GM12878 (cell line): ENCODE measurements around the gene ALG6. TPM values are rescaled to one million over a fixed set of nuclear protein-coding genes. Genes with fewer than 3 reads are reported as not detected.

Experiments
- ATAC-seq: fragments of 200-7000 bp; cut with Tn5 transposase; 3 replicates; pipeline ENCODE4 v1.9.1; 2020; ENCODE audit warnings: mild to moderate bottlenecking, moderate library complexity
- BruUV-seq: library from RNA; stranded (reverse); fragments of 400-500 nt; replicated peaks from 2 replicates; lab custom pipeline; 2021; lab: Mats Ljungman, UMichigan
- CTCF ChIA-PET: fragments of 300-600 bp; sonication (Branson Sonifier 250); formaldehyde crosslinking; extraction: SDS; loops from one replicate; lab custom pipeline; 2021; ENCODE audit warnings: inconsistent platforms; lab: Yijun Ruan, JAX
- POLR2A ChIA-PET: fragments of 350-600 bp; formaldehyde crosslinking; extraction: SDS; loops from one replicate; lab custom pipeline; 2021; ENCODE audit warnings: inconsistent platforms; lab: Charles Lee
- RAD21 ChIA-PET: fragments of 300-600 bp; sonication (Branson Sonifier 250); formaldehyde crosslinking; loops from one replicate; lab custom pipeline; 2023; ENCODE audit warnings: antibody characterized with exemption; ENCODE audit not compliant: unreplicated experiment; lab: Charles Lee
- SMC1A ChIA-PET: fragments of 300-600 bp; sonication (Branson Sonifier 250); formaldehyde crosslinking; loops from one replicate; lab custom pipeline; 2023; ENCODE audit not compliant: unreplicated experiment, uncharacterized antibody; lab: Charles Lee
- DNase-seq: peaks from one replicate; pipeline ENCODE4 v3.0.0-alpha.2; 2011; ENCODE audit warnings: low read depth, low spot score
- FAIRE-seq: peaks from 3 replicates; lab custom pipeline; 2011; peaks lifted over from hg19 to GRCh38; lab: Jason Lieb, UNC
- H2AFZ ChIP-seq: 2 replicates; pipeline ENCODE4 v1.6.0; 2011; ENCODE audit warnings: low read depth, low read length, control low read depth; ENCODE audit not compliant: control insufficient read depth
- H3K27ac ChIP-seq: 2 replicates; pipeline ENCODE4 v1.5.1; 2011; ENCODE audit warnings: control low read depth; ENCODE audit not compliant: control insufficient read depth, insufficient read depth
- H3K27me3 ChIP-seq, 2 experiments: replicated peaks in 1 of 2; 2 replicates each; pipeline versions ENCODE4 v1.6.0 to v1.6.1; 2011; ENCODE audit warnings: low read length in 1 of 2; ENCODE audit not compliant: control insufficient read depth in 2 of 2, insufficient read depth in 2 of 2
- H3K36me3 ChIP-seq, 2 experiments: 2 replicates each; pipeline ENCODE4 v1.5.1; 2011; ENCODE audit warnings: low read length in 1 of 2; ENCODE audit not compliant: control insufficient read depth in 2 of 2, insufficient read depth in 2 of 2
- H3K4me1 ChIP-seq: 2 replicates; pipeline ENCODE4 v1.6.1; 2011; ENCODE audit warnings: mild to moderate bottlenecking, low read length, moderate library complexity, mixed read lengths; ENCODE audit not compliant: control insufficient read depth, insufficient read depth
- H3K4me2 ChIP-seq: 2 replicates; pipeline ENCODE4 v1.6.0; 2011; ENCODE audit warnings: control low read depth; ENCODE audit not compliant: control insufficient read depth, insufficient read depth
- H3K4me3 ChIP-seq: fragments of 200-600 bp; sonication (generic); 2 replicates; pipeline ENCODE4 v1.5.1; 2016
- H3K79me2 ChIP-seq: 2 replicates; pipeline ENCODE4 v1.6.0; 2011; ENCODE audit warnings: low read length; ENCODE audit not compliant: control insufficient read depth, insufficient read depth
- H3K9ac ChIP-seq: 2 replicates; pipeline ENCODE4 v1.8.0; 2011; ENCODE audit warnings: low read length, control low read depth, mixed read lengths; ENCODE audit not compliant: control insufficient read depth, insufficient read depth
- H3K9me3 ChIP-seq: replicated peaks from 3 replicates; pipeline ENCODE4 v1.5.1; 2011; ENCODE audit warnings: mild to moderate bottlenecking, low read length; ENCODE audit not compliant: control insufficient read depth, insufficient read depth
- H4K20me1 ChIP-seq: 2 replicates; pipeline ENCODE4 v1.6.0; 2011; ENCODE audit not compliant: control insufficient read depth, insufficient read depth
- ATF7 ChIP-seq: fragments of 450-650 bp; IDR thresholded peaks from 2 replicates; pipeline ENCODE4 v1.6.1; 2016; ENCODE audit warnings: low read depth, mild to moderate bottlenecking
- EGR1 ChIP-seq, 2 experiments: IDR thresholded peaks; 1 replicate in 1 of 2; 2 replicates in 1 of 2; pipeline ENCODE4 v1.6.1; 2011 to 2012; ENCODE audit warnings: low read depth in 2 of 2, low read length in 2 of 2, borderline replicate concordance in 1 of 2, mild to moderate bottlenecking in 1 of 2, moderate library complexity in 1 of 2
- FOXM1 ChIP-seq: IDR thresholded peaks from 2 replicates; pipeline ENCODE4 v1.6.1; 2012; ENCODE audit warnings: low read depth, mild to moderate bottlenecking, inconsistent platforms, low read length, moderate library complexity
- MTA2 ChIP-seq: fragments of 450-650 bp; IDR thresholded peaks from 2 replicates; pipeline ENCODE4 v1.6.1; 2016; ENCODE audit warnings: low read depth, mild to moderate bottlenecking, moderate library complexity
- MTA3 ChIP-seq: IDR thresholded peaks from 2 replicates; pipeline ENCODE4 v1.6.1; 2012; ENCODE audit warnings: low read length, inconsistent platforms, borderline replicate concordance
- MXI1 ChIP-seq: fragments of 150-350 bp; IDR thresholded peaks from 2 replicates; pipeline ENCODE4 v1.6.1; 2011; ENCODE audit warnings: low read depth, mild to moderate bottlenecking, inconsistent platforms, low read length, improper control_type of control experiment
- NFIC ChIP-seq: IDR thresholded peaks from 2 replicates; pipeline ENCODE4 v1.6.1; 2012; ENCODE audit warnings: low read depth, mild to moderate bottlenecking, inconsistent platforms, low read length, moderate library complexity
- PAX5 ChIP-seq: IDR thresholded peaks from 2 replicates; pipeline ENCODE4 v1.6.1; 2011; ENCODE audit warnings: low read depth, low read length, borderline replicate concordance
- POLR2AphosphoS2 ChIP-seq: IDR thresholded peaks from 2 replicates; pipeline ENCODE4 v1.6.1; 2011; ENCODE audit warnings: low read depth, mild to moderate bottlenecking, low read length, improper control_type of control experiment, moderate library complexity
- SMARCA5 ChIP-seq: fragments of 450-650 bp; IDR thresholded peaks from 2 replicates; pipeline ENCODE4 v1.6.1; 2017; ENCODE audit warnings: mild to moderate bottlenecking
- ZNF622 ChIP-seq: fragments of 450-650 bp; IDR thresholded peaks from 2 replicates; pipeline ENCODE4 v1.6.1; 2017; ENCODE audit warnings: mild to moderate bottlenecking, inconsistent platforms
- WGBS: methylation state at CpG from one replicate; pipeline ENCODE4 v1.1.6; 2016; ENCODE audit warnings: low lambda C conversion rate; ENCODE audit not compliant: insufficient replicate concordance, insufficient coverage; ENCODE audit errors: missing lambda C conversion rate; 5-methylcytosine and 5-hydroxymethylcytosine counted together
- in situ Hi-C: fragments of 300-500 bp; cut with MboI; formaldehyde crosslinking; loops from 9 replicates; pipeline ENCODE4 v1.14.3; 2018; ENCODE audit warnings: mixed read lengths
- intact Hi-C: fragments of 100-400 bp; cut with micrococcal nuclease; formaldehyde crosslinking; loops from one replicate; pipeline ENCODE4 v1.14.2; 2022; ENCODE audit not compliant: unreplicated experiment
- polyA plus RNA-seq, 11 experiments: library from polyadenylated mRNA; depleted of rRNA in 4 of 11; unstranded in 6 of 11; stranded (reverse) in 5 of 11; fragments of >200 nt; fragmentation: Nextera tagmentation in 4 of 11; fragmentation: Illumina TruSeq in 1 of 11; extraction: Ambion mirVana in 4 of 11; extraction: Trizol in 1 of 11; gene quantifications; 1 replicate in 1 of 11; 2 replicates in 10 of 11; pipeline versions ENCODE4 v1.2.1 to v1.2.3, GENCODE V29; 2011 to 2016; ENCODE audit warnings: inconsistent platforms in 2 of 11, missing spikeins in 2 of 11, low read depth in 1 of 11
- total RNA-seq, 4 experiments: library from RNA; depleted of rRNA in 3 of 4; stranded (reverse); fragments of >200 nt in 3 of 4; fragmentation: Illumina TruSeq in 1 of 4; extraction: Trizol in 1 of 4; gene quantifications; 2 replicates each; pipeline versions ENCODE4 v1.2.1 to v1.2.3, GENCODE V29; 2013 to 2021
- TF ChIP-seq, protein P1 (sequence below): IDR thresholded peaks from 2 replicates; pipeline ENCODE4 v1.6.1; 2012; ENCODE audit warnings: low read depth, low read length, improper control_type of control experiment
- TF ChIP-seq, protein P2 (sequence below): fragments of 450-650 bp; IDR thresholded peaks from 2 replicates; pipeline ENCODE4 v1.6.1; 2017; ENCODE audit warnings: mild to moderate bottlenecking
- TF ChIP-seq, protein P3 (sequence below): IDR thresholded peaks from 2 replicates; pipeline ENCODE4 v1.6.1; 2011; ENCODE audit warnings: borderline replicate concordance, low read depth, mild to moderate bottlenecking, moderate library complexity, mixed read lengths, low read length; ENCODE audit not compliant: insufficient read depth; ENCODE audit errors: extremely low read length

ALG6 gene
- total and polyA plus RNA-seq, 10 of the 15 experiments (the other 5 are each of a cell fraction or from before 2014, with no cell fraction given): 13.8 to 28.5 (median 17.1) TPM

DNA sequence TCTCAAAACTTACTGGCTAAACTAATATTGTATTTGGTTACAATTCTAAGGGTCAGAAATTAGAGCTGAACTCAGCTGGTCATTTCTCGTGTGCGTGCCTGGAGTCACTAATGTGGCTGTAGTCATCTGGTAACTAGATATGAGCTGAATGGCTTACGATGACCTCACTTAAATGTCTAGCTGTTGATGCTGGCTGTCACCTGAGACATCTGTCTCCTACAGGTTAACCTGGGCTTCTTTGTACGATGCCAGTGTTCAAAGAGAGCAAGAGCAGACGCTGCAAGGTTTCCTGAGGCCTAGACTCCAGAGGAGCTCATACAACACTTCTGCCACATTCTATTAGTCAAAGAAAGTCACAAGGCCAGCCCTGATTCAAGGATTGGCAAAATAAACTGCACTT lies 17.1 kb upstream of the ALG6 start:
- TF ChIP-seq POLR2AphosphoS2 (no peak), ZNF622 (no peak), EGR1 (IDR thresholded peaks at IDR 0.05; ENCODE audit: borderline replicate concordance in 1 of 2, low read depth in 2 of 2, low read length in 2 of 2) (no peak), PAX5 (no peak), ATF7 (no peak), NFIC (no peak), FOXM1 (no peak), SMARCA5 (no peak), MTA2 (no peak), MTA3 (no peak), MXI1 (no peak)
- TF ChIP-seq, protein P1, sequence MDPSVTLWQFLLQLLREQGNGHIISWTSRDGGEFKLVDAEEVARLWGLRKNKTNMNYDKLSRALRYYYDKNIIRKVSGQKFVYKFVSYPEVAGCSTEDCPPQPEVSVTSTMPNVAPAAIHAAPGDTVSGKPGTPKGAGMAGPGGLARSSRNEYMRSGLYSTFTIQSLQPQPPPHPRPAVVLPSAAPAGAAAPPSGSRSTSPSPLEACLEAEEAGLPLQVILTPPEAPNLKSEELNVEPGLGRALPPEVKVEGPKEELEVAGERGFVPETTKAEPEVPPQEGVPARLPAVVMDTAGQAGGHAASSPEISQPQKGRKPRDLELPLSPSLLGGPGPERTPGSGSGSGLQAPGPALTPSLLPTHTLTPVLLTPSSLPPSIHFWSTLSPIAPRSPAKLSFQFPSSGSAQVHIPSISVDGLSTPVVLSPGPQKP: no peak
- TF ChIP-seq, protein P2, sequence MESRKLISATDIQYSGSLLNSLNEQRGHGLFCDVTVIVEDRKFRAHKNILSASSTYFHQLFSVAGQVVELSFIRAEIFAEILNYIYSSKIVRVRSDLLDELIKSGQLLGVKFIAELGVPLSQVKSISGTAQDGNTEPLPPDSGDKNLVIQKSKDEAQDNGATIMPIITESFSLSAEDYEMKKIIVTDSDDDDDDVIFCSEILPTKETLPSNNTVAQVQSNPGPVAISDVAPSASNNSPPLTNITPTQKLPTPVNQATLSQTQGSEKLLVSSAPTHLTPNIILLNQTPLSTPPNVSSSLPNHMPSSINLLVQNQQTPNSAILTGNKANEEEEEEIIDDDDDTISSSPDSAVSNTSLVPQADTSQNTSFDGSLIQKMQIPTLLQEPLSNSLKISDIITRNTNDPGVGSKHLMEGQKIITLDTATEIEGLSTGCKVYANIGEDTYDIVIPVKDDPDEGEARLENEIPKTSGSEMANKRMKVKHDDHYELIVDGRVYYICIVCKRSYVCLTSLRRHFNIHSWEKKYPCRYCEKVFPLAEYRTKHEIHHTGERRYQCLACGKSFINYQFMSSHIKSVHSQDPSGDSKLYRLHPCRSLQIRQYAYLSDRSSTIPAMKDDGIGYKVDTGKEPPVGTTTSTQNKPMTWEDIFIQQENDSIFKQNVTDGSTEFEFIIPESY: no peak
- TF ChIP-seq, protein P3, sequence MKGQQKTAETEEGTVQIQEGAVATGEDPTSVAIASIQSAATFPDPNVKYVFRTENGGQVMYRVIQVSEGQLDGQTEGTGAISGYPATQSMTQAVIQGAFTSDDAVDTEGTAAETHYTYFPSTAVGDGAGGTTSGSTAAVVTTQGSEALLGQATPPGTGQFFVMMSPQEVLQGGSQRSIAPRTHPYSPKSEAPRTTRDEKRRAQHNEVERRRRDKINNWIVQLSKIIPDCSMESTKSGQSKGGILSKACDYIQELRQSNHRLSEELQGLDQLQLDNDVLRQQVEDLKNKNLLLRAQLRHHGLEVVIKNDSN: no peak
- in situ Hi-C loops: no loop called here
- no peaks in the 10 kb centered on the region for H3K79me2 ChIP-seq

More for the DNA sequence above, 17.1 kb upstream of the ALG6 start:
- ChIA-PET CTCF (interaction anchor here (1.2 to 2.1 kb wide), 2 partner anchors 10 to 15 kb away, joined by 4 to 5 read pairs; no protein-coding TSS in a partner anchor), RAD21 (no interaction called here), SMC1A (interaction anchor here (0.9 kb wide), 1 partner anchor 10 kb away, joined by 3 read pairs; no protein-coding TSS in a partner anchor), POLR2A (no interaction called here)
- Histone ChIP-seq H3K27ac (no peak overlapping the region), H3K4me1 (no peaks in the 10 kb centered on the region), H3K4me2 (no peak overlapping the region), H3K9me3 (no peaks in the 10 kb centered on the region), H3K36me3 (no peaks in the 10 kb centered on the region), H3K4me3 (no peak overlapping the region), H3K9ac (no peak overlapping the region), H3K27me3 (no peaks in the 10 kb centered on the region; a peak in 3 of 4 replicates), H4K20me1 (no peaks in the 10 kb centered on the region), H2AFZ (no peak overlapping the region)
- no TSS peak for BruUV-seq
- intact Hi-C loops: no loop called here
- no peak for DNase-seq
- WGBS: 51% methylated on average over 5 of the region's 5 CpGs
- no peak for FAIRE-seq
- no peak for ATAC-seq
